BE2C (cell line): ENCODE data around the gene PDE6D.
"Not testable (repeated sequence)": the region's sequence is repeated elsewhere in the genome, so short reads cannot be mapped to it uniquely, and the experiment has no call there.

Experiments used
- DNase-seq: peaks from one replicate; pipeline ENCODE4 v3.0.0-alpha.2; 2020
- H3K27me3 ChIP-seq: fragments of 250-450 bp; sonication (Bioruptor Pico); 2 replicates; pipeline ENCODE4 v1.5.1; 2020; ENCODE audit warnings: mild to moderate bottlenecking
- H3K36me3 ChIP-seq: fragments of 250-450 bp; sonication (Bioruptor Pico); 2 replicates; pipeline ENCODE4 v1.5.1; 2020; ENCODE audit warnings: mild to moderate bottlenecking
- H3K4me1 ChIP-seq: fragments of 250-450 bp; sonication (Bioruptor Pico); 2 replicates; pipeline ENCODE4 v1.5.1; 2020
- H3K4me3 ChIP-seq: 2 replicates; pipeline ENCODE4 v1.5.1; 2011; ENCODE audit warnings: low read depth, low read length
- H3K9me3 ChIP-seq: fragments of 250-450 bp; sonication (Bioruptor Pico); 2 replicates; pipeline ENCODE4 v1.5.1; 2020
- CTCF ChIP-seq: IDR thresholded peaks from 2 replicates; pipeline ENCODE4 v1.5.1; 2012; ENCODE audit warnings: mild to moderate bottlenecking, low read depth, low read length

PDE6D gene

GRCh38 chr2:231761735-231762134 is 19.3 kb downstream of the PDE6D start:
- no peaks in the 10 kb centered on the region for H3K36me3 ChIP-seq
- H3K9me3 ChIP-seq = no peaks in the 10 kb centered on the region
- TF ChIP-seq CTCF = no peak
- H3K27me3 ChIP-seq = no peaks in the 10 kb centered on the region
- peak; percentile 37 for DNase-seq
- H3K4me1 ChIP-seq = no peaks in the 10 kb centered on the region
- no peak overlapping the region for H3K4me3 ChIP-seq

- Histone ChIP-seq H3K9me3 (no peaks in the 10 kb centered on the region), H3K4me3 (no peak overlapping the region), H3K36me3 (no peaks in the 10 kb centered on the region), H3K4me1 (no peaks in the 10 kb centered on the region), H3K27me3 (no peaks in the 10 kb centered on the region)
- TF ChIP-seq CTCF = no peak
- DNase-seq = no peak
These were observed 29.0 kb downstream of the PDE6D start for GRCh38 chr2:231752061-231752460.

- H3K36me3 ChIP-seq = no peaks in the 10 kb centered on the region
These were observed 29.9 kb downstream of the PDE6D start for GRCh38 chr2:231751042-231751815.

GRCh38 chr2:231749016-231749415 is 32.1 kb downstream of the PDE6D start:
- not testable (repeated sequence) for DNase-seq, H3K27me3 ChIP-seq, H3K9me3 ChIP-seq, H3K36me3 ChIP-seq, H3K4me3 ChIP-seq, H3K4me1 ChIP-seq

More at GRCh38 chr2:231751042-231751815, 29.9 kb downstream of the PDE6D start:
- Histone ChIP-seq H3K4me3 (no peak overlapping the region), H3K9me3 (no peaks in the 10 kb centered on the region), H3K4me1 (no peaks in the 10 kb centered on the region), H3K27me3 (no peaks in the 10 kb centered on the region)
- DNase-seq = no peak
- TF ChIP-seq CTCF = no peak

- H3K4me1 ChIP-seq, H3K27me3 ChIP-seq, DNase-seq, H3K9me3 ChIP-seq, H3K4me3 ChIP-seq, H3K36me3 ChIP-seq: not testable (repeated sequence)
These were observed 32.8 kb downstream of the PDE6D start for GRCh38 chr2:231748153-231748896.

GRCh38 chr2:231745303-231746038 is 35.6 kb downstream of the PDE6D start:
- Histone ChIP-seq H3K4me1 (no peaks in the 10 kb centered on the region), H3K36me3 (no peaks in the 10 kb centered on the region), H3K4me3 (no peak overlapping the region), H3K27me3 (no peaks in the 10 kb centered on the region), H3K9me3 (no peaks in the 10 kb centered on the region)
- no peak for DNase-seq
- no peak for TF ChIP-seq CTCF
